NT2/D1 (cell line): ENCODE measurements around the gene EPS8L3.

Experiments
- SUZ12 ChIP-seq: IDR thresholded peaks from 2 replicates; pipeline ENCODE4 v1.6.1; 2011; ENCODE audit not compliant: insufficient read length, insufficient read depth; ENCODE audit errors: extremely low read depth
- YY1 ChIP-seq: IDR thresholded peaks from 2 replicates; pipeline ENCODE4 v1.6.1; 2011; ENCODE audit not compliant: insufficient read length, insufficient read depth
- ZNF274 ChIP-seq: IDR thresholded peaks from 2 replicates; pipeline ENCODE4 v1.6.1; 2011; ENCODE audit warnings: mild to moderate bottlenecking, low read depth, low read length

GRCh38 chr1:109783436-109783835 lies 19.7 kb upstream of the EPS8L3 start:
- no peak for TF ChIP-seq SUZ12
- TF ChIP-seq YY1, result no peak
- no peak for TF ChIP-seq ZNF274
